T-helper 2 cell (primary cell): ENCODE results near the gene TOP3B.

Experiments
- DNase-seq, 5 experiments: peaks; one replicate each; pipeline versions ENCODE4 v3.0.0 to v3.0.0-alpha.2; 2012 to 2022
- total RNA-seq, 2 donors: gene quantifications; one replicate each; lab custom pipeline; 2026; lab: John Stamatoyannopoulos, UW

Gene TOP3B
- 21.8 to 37.3 reads per million in 2 donors for total RNA-seq

GRCh38 chr22:21982338-21982965, at the start of gene TOP3B:
TSS of gene TOP3B (minus strand) at chr22:21982787. CDS start at chr22:21975709, 7,078 bp downstream.
- peak; percentile 57 to 88 (median 71) for DNase-seq

- no peak for DNase-seq
These were observed 48.8 kb upstream of the TOP3B start for GRCh38 chr22:22031183-22031945.

GRCh38 chr22:22030493-22031182, 48.1 kb upstream of the TOP3B start:
- no peak for DNase-seq

GRCh38 chr22:22027955-22028354, 45.4 kb upstream of the TOP3B start:
- DNase-seq = no peak

- DNase-seq = no peak
These were observed 43.7 kb upstream of the TOP3B start for GRCh38 chr22:22026157-22026831.

GRCh38 chr22:22025320-22026156, 43.0 kb upstream of the TOP3B start:
- DNase-seq = no peak

- no peak for DNase-seq
These were observed 41.9 kb upstream of the TOP3B start for GRCh38 chr22:22024440-22024839.

- no peak for DNase-seq
These were observed 41.1 kb upstream of the TOP3B start for GRCh38 chr22:22023581-22024137.

GRCh38 chr22:22022947-22023534, 40.5 kb upstream of the TOP3B start:
- DNase-seq = no peak

GRCh38 chr22:22022255-22022840, 39.8 kb upstream of the TOP3B start:
- no peak for DNase-seq

GRCh38 chr22:22021162-22021750, 38.7 kb upstream of the TOP3B start:
- no peak for DNase-seq

- DNase-seq = no peak
These were observed 37.9 kb upstream of the TOP3B start for GRCh38 chr22:22020425-22020852.

GRCh38 chr22:22019659-22020424, 37.3 kb upstream of the TOP3B start:
- DNase-seq = no peak

- DNase-seq = no peak
These were observed 36.5 kb upstream of the TOP3B start for GRCh38 chr22:22018825-22019658.

GRCh38 chr22:22015631-22016030, 33.0 kb upstream of the TOP3B start:
- no peak for DNase-seq

- no peak for DNase-seq
These were observed 31.7 kb upstream of the TOP3B start for GRCh38 chr22:22014285-22014659.

GRCh38 chr22:22013559-22014284, 31.1 kb upstream of the TOP3B start:
- no peak for DNase-seq

- DNase-seq = no peak
These were observed 29.4 kb upstream of the TOP3B start for GRCh38 chr22:22011964-22012363.
